ENCODE results near the gene LCAT.
A peak's percentile ranks its signal among the peaks of the same experiment; 100 is the strongest.
"Not testable (repeated sequence)": the region's sequence is repeated elsewhere in the genome, so short reads cannot be mapped to it uniquely, and the experiment has no call there.

LCAT gene

DNA sequence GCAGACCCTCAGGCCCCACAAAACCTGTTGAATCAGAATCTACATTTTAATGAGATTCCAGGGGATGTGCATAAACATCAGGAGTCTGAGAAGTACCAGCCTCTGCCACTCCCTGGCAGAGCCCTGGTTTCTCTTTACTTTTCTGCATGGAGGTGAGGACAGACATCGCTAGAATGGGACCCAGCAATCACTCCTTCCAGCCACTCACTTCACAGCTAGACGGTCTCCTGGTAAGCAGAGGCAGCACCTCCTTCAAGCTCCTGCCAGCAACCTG is 28.5 kb downstream of the LCAT start:
- H3K9ac ChIP-seq (ENCODE audit: low read length); H3K9me3 ChIP-seq (ENCODE audit: control insufficient read depth, low read length); H3K4me3 ChIP-seq (ENCODE audit: low read length); H3K27me3 ChIP-seq (replicated peaks; ENCODE audit: control insufficient read depth, insufficient read depth, low read length); DNase-seq (ENCODE audit: low read depth): not testable (repeated sequence)
- Histone ChIP-seq H3K36me3 (ENCODE audit: control insufficient read depth, insufficient read depth, low read length, severe bottlenecking) (peaks cover 14% of the 10 kb centered on the region), H3K4me1 (ENCODE audit: control insufficient read depth, insufficient read depth, low read length) (peaks cover 19% of the 10 kb centered on the region)

DNA sequence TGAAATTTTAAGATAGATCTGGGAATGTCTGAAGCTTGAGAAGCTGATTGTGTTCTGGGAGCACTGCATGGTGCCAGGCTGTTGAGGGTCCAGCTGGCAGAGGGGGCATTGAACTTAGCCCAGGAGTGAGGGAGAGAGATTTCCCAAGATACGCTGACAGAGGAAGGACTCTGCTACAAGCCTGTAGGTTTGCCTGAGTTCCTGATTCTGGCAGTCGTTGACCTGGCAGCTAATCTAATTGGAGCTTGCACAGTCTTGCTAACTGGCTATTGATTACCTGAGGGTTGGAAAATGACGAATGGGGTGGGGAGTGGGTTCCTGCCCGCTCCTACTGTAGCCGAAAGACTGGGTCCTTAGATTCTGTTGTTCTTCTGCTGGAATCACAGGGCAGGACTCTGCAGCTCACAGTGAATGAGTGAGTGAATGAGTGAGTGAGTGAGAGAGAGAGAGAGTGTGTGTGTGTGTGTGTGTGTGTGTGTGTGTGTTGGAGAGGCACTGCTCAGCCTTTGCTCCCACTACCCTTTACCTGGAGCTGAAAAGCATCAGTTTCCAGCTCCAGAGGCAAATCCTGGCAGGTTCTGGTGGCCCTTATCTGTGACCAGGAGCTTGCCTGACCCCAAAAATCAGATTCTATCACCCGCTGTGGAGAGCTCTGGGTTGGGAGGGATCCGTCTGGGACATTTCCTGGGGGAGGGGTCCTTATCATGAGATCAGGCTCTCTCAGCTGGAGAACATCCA is 29.0 kb downstream of the LCAT start:
- Histone ChIP-seq H3K4me1 (ENCODE audit: control insufficient read depth, insufficient read depth, low read length) (peaks cover 19% of the 10 kb centered on the region), H3K36me3 (ENCODE audit: control insufficient read depth, insufficient read depth, low read length, severe bottlenecking) (peaks cover 17% of the 10 kb centered on the region), H3K27me3 (replicated peaks; ENCODE audit: control insufficient read depth, insufficient read depth, low read length) (no peaks in the 10 kb centered on the region), H3K9me3 (ENCODE audit: control insufficient read depth, low read length) (no peaks in the 10 kb centered on the region), H3K9ac (ENCODE audit: low read length) (no peak overlapping the region), H3K4me3 (ENCODE audit: low read length) (no peak overlapping the region)
- DNase-seq (ENCODE audit: low read depth), result no peak

DNA sequence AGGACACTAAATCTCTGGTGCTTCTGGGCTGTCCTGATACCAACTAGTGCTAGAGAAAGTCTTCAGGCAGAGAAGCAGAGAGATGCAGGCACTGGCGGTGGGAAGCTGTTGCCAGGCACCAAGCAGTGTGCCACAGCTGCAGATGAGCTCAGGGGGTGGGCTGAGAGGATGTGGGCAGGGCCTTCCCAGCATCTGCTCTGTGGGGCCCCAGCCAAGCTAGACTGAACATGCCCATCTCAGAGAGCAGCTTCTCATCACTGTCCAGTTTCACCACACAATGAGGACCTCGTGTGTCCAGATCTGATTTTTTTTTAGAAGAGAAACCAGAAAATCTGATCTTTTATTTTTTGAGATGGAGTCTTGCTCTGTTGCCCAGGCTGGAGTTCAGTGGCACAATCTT is 33.8 kb downstream of the LCAT start:
- no peaks in the 10 kb centered on the region for H3K9me3 ChIP-seq (ENCODE audit: control insufficient read depth, low read length)
- H3K4me1 ChIP-seq (ENCODE audit: control insufficient read depth, insufficient read depth, low read length), result no peaks in the 10 kb centered on the region
- no peak overlapping the region for H3K9ac ChIP-seq (ENCODE audit: low read length)
- DNase-seq (ENCODE audit: low read depth), result peak; percentile 53
- H3K36me3 ChIP-seq (ENCODE audit: control insufficient read depth, insufficient read depth, low read length, severe bottlenecking), result peaks cover 31% of the 10 kb centered on the region
- no peak overlapping the region for H3K4me3 ChIP-seq (ENCODE audit: low read length)
- no peaks in the 10 kb centered on the region for H3K27me3 ChIP-seq (replicated peaks; ENCODE audit: control insufficient read depth, insufficient read depth, low read length)

DNA sequence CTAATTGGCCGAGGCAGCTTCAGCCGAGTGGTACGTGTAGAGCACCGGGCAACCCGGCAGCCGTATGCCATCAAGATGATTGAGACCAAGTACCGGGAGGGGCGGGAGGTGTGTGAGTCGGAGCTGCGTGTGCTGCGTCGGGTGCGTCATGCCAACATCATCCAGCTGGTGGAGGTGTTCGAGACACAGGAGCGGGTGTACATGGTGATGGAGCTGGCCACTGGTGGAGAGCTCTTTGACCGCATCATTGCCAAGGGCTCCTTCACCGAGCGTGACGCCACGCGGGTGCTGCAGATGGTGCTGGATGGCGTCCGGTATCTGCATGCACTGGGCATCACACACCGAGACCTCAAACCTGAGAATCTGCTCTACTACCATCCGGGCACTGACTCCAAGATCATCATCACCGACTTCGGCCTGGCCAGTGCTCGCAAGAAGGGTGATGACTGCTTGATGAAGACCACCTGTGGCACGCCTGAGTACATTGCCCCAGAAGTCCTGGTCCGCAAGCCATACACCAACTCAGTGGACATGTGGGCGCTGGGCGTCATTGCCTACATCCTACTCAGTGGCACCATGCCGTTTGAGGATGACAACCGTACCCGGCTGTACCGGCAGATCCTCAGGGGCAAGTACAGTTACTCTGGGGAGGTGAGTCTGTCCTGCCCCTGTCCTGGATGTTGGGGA is 34.7 kb downstream of the LCAT start:
- Histone ChIP-seq H3K9ac (ENCODE audit: low read length) (no peak overlapping the region), H3K4me3 (ENCODE audit: low read length) (no peak overlapping the region), H3K36me3 (ENCODE audit: control insufficient read depth, insufficient read depth, low read length, severe bottlenecking) (peaks cover 31% of the 10 kb centered on the region), H3K27me3 (replicated peaks; ENCODE audit: control insufficient read depth, insufficient read depth, low read length) (no peaks in the 10 kb centered on the region), H3K4me1 (ENCODE audit: control insufficient read depth, insufficient read depth, low read length) (no peaks in the 10 kb centered on the region), H3K9me3 (ENCODE audit: control insufficient read depth, low read length) (no peaks in the 10 kb centered on the region)
- DNase-seq (ENCODE audit: low read depth), result no peak

DNA sequence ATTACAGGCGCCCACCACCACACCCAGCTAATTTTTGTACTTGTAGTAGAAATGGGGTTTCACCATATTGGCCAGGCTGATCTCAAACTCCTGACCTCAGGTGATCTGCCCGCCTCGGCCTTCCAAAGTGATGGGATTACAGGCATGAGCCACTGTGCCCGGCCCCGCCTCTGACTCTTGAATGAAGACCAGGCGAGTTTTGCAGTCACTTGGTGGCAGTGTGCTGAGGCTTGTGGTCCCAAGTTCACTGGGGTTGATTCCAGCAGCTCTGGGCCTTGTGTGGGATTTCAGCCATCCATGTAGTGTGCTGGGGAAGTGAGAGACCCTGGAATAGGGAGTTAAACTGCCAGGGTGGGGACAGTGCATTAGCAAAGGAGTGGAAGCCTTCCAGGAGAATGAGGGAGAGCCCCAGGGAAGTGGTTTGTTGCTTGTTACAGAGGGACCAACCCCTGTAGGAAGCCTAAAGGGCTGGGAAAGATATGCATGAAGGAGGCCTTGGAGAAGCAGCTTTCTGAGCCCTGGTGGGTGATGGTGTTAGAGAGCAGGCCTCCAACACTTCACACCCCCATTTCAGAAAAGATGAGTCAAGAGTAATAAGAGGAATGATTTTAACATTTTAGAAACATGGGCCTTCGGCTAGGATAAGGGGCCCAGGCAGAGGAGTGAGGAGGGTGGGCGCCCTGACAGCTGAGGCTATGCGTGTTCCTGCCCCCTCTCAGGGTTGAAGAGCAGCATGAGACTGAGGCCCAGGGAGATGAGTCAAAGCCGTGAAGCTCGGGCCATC is 36.3 kb downstream of the LCAT start:
- peaks cover 38% of the 10 kb centered on the region for H3K36me3 ChIP-seq (ENCODE audit: control insufficient read depth, insufficient read depth, low read length, severe bottlenecking)
- no peak overlapping the region for H3K4me3 ChIP-seq (ENCODE audit: low read length)
- no peaks in the 10 kb centered on the region for H3K4me1 ChIP-seq (ENCODE audit: control insufficient read depth, insufficient read depth, low read length)

DNA sequence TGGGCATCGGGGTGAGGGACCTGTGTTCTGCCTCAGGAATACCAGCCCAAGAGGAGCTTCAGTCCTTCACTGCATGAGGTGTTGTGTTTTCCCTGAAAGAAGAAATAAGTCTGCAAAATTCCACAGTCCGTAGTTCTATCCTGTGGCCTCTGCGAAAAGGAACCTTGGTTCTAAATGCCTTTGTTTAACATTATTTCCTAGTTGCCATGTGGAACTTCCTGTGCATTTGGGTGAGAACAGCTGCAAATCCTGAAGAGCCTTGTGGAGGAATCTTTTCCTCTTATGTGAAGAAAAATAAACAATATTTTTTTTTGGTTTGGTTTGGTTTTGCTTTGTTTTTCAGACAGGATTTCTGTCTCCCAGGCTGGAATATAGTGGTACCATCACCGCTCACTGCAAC is 41.1 kb downstream of the LCAT start:
- peaks cover 10% of the 10 kb centered on the region for H3K36me3 ChIP-seq (ENCODE audit: control insufficient read depth, insufficient read depth, low read length, severe bottlenecking)
- no peak overlapping the region for H3K4me3 ChIP-seq (ENCODE audit: low read length)
- H3K27me3 ChIP-seq (replicated peaks; ENCODE audit: control insufficient read depth, insufficient read depth, low read length), result no peaks in the 10 kb centered on the region
- H3K9ac ChIP-seq (ENCODE audit: low read length), result no peak overlapping the region
- H3K9me3 ChIP-seq (ENCODE audit: control insufficient read depth, low read length), result no peaks in the 10 kb centered on the region
- DNase-seq (ENCODE audit: low read depth), result no peak
- no peaks in the 10 kb centered on the region for H3K4me1 ChIP-seq (ENCODE audit: control insufficient read depth, insufficient read depth, low read length)

More for the DNA sequence above, 36.3 kb downstream of the LCAT start:
- no peak overlapping the region for H3K9ac ChIP-seq (ENCODE audit: low read length)
- DNase-seq (ENCODE audit: low read depth), result no peak
- H3K27me3 ChIP-seq (replicated peaks; ENCODE audit: control insufficient read depth, insufficient read depth, low read length), result no peaks in the 10 kb centered on the region
- no peaks in the 10 kb centered on the region for H3K9me3 ChIP-seq (ENCODE audit: control insufficient read depth, low read length)

DNA sequence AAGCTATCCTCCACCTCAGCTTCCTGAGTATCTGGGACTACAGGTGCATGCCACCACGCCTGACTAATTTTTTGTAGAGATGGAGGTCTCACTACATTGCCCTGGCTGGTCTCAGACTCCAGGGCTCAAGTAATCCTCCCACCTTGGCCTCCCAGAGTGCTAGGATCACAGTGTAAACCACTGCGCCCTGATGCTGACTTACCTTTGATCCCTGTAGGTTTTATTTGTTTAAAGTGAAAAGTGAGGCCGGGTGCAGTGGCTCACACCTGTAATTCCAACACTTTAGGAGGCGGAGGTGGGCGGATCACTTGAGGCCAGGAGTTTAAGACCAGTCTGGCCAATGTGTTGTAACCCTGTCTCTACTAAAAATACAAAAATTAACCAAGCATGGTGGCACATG is 42.2 kb downstream of the LCAT start:
- DNase-seq (ENCODE audit: low read depth), result no peak
- Histone ChIP-seq H3K9me3 (ENCODE audit: control insufficient read depth, low read length) (no peaks in the 10 kb centered on the region), H3K36me3 (ENCODE audit: control insufficient read depth, insufficient read depth, low read length, severe bottlenecking) (peaks cover 10% of the 10 kb centered on the region), H3K9ac (ENCODE audit: low read length) (no peak overlapping the region), H3K4me1 (ENCODE audit: control insufficient read depth, insufficient read depth, low read length) (peaks cover 9% of the 10 kb centered on the region), H3K4me3 (ENCODE audit: low read length) (no peak overlapping the region), H3K27me3 (replicated peaks; ENCODE audit: control insufficient read depth, insufficient read depth, low read length) (no peaks in the 10 kb centered on the region)

DNA sequence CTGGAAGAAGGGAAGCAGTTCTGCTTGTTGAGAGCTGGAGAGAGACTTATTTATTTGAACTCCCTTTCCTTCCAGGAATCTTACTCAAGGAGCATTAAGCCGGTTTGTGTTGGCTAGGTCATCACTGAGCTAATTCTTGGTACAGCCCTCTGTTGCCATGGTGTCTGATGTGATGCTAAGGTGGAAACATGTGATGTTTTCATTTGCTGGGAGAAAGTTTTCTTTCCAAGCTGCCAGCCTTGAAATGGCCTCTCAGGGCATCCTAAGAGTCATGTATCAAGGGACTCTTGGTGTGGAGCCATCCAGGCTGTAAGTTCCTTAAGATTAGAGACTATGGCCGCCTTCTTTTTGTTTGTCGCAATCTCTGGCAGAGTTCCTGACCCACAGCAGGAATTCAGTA is 46.7 kb downstream of the LCAT start:
- peak; percentile 42 for DNase-seq (ENCODE audit: low read depth)
- Histone ChIP-seq H3K36me3 (ENCODE audit: control insufficient read depth, insufficient read depth, low read length, severe bottlenecking) (peaks cover 3% of the 10 kb centered on the region), H3K27me3 (replicated peaks; ENCODE audit: control insufficient read depth, insufficient read depth, low read length) (no peaks in the 10 kb centered on the region), H3K4me3 (ENCODE audit: low read length) (no peak overlapping the region), H3K4me1 (ENCODE audit: control insufficient read depth, insufficient read depth, low read length) (peaks cover 28% of the 10 kb centered on the region), H3K9me3 (ENCODE audit: control insufficient read depth, low read length) (no peaks in the 10 kb centered on the region), H3K9ac (ENCODE audit: low read length) (no peak overlapping the region)

DNA sequence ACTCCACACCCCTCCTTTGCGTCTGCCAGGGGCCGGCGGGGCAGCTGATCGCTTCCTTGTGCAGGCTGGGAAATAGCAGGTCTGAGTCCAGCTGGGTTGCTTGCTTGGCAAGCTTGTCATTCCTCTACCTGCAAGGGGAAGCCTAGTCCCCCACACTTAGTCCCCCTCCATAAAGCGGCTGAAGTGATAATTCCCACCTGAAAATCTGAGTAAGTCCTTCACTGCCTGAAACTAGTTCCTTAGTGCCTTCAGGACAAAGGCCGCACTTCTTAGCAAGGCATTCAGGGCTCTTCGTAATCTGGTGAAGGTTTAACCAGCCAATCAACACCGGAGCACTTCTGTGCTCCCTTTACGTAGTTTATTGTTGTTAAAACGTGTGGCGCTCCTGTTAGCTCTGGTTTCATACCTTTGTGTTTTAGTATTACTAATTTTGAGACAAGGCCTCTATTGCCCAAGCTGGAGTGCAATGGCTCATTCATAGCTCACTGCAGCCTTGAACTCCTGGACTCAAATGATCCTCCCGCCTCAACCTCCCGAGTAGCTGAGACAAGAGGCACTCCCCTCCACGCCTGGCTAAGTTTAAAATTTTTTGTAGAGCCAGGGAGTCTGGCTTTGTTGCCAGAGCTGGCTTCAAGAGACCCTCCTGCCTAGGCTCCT is 50.0 kb downstream of the LCAT start:
- peak overlapping the region; percentile 97 for H3K9ac ChIP-seq (ENCODE audit: low read length)
- H3K27me3 ChIP-seq (replicated peaks; ENCODE audit: control insufficient read depth, insufficient read depth, low read length), result no peaks in the 10 kb centered on the region
- no peak for DNase-seq (ENCODE audit: low read depth)
- peaks cover 28% of the 10 kb centered on the region for H3K4me1 ChIP-seq (ENCODE audit: control insufficient read depth, insufficient read depth, low read length)
- peak overlapping the region; percentile 94 for H3K4me3 ChIP-seq (ENCODE audit: low read length)
- H3K9me3 ChIP-seq (ENCODE audit: control insufficient read depth, low read length), result no peaks in the 10 kb centered on the region
- no peaks in the 10 kb centered on the region for H3K36me3 ChIP-seq (ENCODE audit: control insufficient read depth, insufficient read depth, low read length, severe bottlenecking)

DNA sequence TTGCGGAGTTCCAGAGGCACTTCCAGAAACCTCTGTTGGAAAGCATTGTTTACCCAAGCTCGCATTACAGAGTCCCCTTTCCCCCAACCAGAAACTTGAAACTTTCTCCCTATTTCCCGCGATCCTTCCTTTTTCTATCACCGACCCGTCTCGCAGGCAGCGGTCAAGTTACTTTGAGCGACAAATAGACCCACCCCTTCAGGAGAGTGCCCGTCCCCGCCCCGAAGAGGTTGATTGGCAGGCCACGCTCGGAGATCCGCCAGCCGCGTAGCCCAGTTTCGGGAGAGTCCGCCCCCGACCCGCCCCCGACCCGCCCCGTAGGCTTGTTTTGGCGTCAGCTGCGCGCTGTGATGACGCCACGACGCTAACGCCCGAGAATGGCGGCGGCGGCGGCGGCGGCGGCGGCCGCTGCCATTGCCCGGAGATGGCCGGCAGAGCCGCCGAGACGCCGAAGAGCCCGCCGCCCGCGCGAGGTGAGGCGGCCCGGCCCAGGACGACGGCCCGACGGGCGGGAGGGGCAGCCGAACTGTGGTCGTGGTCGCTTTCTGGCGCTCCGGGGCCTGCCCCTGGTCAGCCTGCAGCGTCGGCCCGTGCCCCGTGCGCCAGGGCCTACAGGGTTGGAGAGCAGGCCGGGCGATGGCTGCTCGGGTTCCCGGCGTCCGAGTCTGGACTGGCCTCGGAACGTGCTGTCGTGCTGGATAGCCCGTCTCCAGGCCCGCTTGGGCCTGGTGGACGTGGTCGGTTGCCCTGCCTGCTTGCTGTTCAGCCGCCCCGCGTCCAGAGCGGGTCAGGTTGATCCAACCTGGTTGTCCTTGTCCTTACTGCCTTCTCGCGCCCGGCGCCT is 50.8 kb downstream of the LCAT start, which contains the start of gene PSKH1:
TSS of gene PSKH1 (plus strand) at position 356 of the 844 bp plus-strand sequence. CDS start 15,496 bp downstream, outside the sequence.
- Histone ChIP-seq H3K27me3 (replicated peaks; ENCODE audit: control insufficient read depth, insufficient read depth, low read length) (no peaks in the 10 kb centered on the region), H3K9me3 (ENCODE audit: control insufficient read depth, low read length) (no peaks in the 10 kb centered on the region), H3K9ac (ENCODE audit: low read length) (peak within 1 kb of the TSS; percentile 97), H3K4me1 (ENCODE audit: control insufficient read depth, insufficient read depth, low read length) (peaks cover 28% of the 10 kb centered on the region), H3K36me3 (ENCODE audit: control insufficient read depth, insufficient read depth, low read length, severe bottlenecking) (no peaks in the 10 kb centered on the region), H3K4me3 (ENCODE audit: low read length) (peak within 1 kb of the TSS; percentile 94)
- DNase-seq (ENCODE audit: low read depth), result peak; percentile 99
